HG03139 (cell line): ENCODE measurements around the gene C1orf53.
A peak's percentile ranks its signal among the peaks of the same experiment; 100 is the strongest.
"Not testable (repeated sequence)": the region's sequence is repeated elsewhere in the genome, so short reads cannot be mapped to it uniquely, and the experiment has no call there.

Experiments used
- ATAC-seq: cut with Tn5 transposase; IDR thresholded peaks from one replicate; pipeline ENCODE4 v1.9.1; 2021; ENCODE audit not compliant: unreplicated experiment

Gene C1orf53

GRCh38 chr1:197920414-197921117 is 18.1 kb downstream of the C1orf53 start:
- ATAC-seq: no peak

DNA sequence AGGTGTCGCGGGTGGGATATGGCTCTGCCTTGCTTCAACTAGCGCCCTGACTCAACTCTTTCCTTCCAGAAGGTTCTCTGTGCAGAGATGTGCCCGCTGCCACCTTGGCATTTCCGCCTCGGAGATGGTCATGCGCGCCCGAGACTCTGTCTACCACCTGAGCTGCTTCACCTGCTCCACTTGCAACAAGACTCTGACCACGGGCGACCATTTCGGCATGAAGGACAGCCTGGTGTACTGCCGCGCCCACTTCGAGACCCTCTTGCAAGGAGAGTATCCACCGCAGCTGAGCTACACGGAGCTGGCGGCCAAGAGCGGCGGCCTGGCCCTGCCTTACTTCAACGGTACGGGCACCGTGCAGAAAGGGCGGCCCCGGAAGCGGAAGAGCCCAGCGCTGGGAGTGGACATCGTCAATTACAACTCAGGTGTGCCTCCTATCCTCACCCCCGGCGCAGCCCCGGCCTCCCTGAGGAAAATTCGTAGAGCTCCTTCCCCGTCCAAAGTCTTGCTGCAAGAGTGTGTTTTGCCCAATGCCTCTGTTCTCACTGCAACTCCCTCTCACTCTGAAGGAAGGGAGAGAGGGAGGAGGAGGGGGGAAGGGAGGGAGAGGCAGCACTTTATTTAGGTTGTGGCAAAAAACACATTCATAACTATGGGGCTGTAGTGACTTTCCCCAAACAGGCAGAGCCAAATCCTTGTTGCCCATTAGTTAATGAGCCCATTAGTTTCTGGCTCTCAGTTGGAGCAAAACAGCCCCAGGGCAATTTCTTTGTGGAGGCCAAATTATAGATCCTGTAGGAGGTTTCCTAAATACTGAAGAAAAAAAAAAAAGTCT is 19.0 kb downstream of the C1orf53 start:
- ATAC-seq: no peak

DNA sequence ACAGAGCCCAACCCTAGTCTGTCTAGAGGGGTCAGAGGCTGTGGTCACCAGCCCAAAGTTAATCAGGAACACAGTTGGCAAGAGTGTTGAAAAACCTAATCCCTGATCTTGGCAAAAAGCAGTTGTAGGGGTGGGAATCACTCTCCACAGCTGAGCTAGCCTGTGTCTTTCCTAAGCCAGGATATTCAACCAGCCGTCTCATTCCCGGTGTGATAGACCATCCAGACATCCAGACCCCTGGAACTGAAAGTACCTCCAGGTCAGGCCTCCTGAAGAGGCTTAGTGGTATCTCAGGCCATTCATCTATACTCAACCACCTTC is 19.6 kb downstream of the C1orf53 start:
- ATAC-seq: no peak

GRCh38 chr1:197923038-197923437 is 20.6 kb downstream of the C1orf53 start:
- no peak for ATAC-seq

DNA sequence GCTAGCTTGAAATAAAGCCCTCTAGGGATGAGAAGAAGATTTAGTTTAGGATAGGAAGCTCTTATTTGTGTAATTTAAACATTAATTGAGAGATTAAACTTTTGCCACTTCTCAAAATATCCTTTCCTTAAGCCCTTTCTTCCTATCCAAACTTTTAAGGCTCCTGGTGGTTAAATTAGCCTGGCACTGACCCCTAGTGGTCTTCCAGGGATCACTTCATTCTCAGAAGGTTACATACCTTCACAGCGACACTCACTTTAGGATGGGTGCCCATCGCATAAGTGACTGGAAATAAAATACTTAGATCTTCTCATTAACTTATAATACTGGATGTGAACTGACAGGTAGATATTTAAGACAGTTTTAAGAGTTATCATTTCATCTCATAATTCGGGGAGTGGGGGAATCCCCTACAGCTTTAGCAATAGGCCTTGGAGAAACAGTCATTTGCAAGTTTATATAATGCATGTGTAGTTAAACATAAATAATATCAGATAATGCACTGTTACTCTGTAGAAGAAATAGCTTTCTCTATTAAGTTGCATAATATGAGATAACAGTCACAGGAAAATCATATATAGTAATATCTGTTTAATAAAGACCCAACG is 22.2 kb downstream of the C1orf53 start:
- ATAC-seq: peak; percentile 65

DNA sequence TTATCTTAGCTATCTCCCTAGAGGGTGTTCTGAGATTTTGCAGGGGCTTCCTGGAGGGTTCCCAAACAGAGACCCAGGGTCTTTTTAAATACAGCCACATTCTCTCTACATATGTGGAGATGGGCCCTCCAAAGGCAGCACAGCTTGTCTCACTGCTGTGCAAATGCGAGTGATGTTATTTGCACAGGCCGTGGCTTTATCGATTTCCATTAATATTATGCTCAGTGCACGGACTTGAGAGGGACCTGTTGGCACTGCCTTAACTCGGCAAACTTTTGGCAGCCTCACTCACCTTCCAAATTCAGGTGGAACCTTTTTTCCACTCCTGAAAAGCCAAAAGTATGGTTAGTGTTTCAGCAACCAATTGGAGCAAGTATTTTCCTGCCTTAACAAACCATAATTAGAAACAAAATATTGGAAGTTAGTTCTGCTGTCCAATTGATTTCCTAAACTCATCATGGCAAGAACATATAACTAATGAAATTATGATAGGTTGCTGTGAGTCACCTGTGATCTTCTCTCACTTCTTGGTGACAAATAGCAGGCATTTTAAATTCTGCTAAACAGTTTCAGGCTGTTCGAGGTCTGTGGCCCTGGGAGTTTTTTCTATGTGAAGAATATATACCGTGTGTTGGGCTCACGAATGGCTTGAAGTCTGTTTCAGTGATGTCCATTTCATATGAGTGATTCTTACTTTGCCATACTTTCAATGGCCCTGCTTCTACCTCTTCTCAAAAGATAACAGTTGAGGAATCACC is 25.7 kb downstream of the C1orf53 start:
- ATAC-seq: no peak

DNA sequence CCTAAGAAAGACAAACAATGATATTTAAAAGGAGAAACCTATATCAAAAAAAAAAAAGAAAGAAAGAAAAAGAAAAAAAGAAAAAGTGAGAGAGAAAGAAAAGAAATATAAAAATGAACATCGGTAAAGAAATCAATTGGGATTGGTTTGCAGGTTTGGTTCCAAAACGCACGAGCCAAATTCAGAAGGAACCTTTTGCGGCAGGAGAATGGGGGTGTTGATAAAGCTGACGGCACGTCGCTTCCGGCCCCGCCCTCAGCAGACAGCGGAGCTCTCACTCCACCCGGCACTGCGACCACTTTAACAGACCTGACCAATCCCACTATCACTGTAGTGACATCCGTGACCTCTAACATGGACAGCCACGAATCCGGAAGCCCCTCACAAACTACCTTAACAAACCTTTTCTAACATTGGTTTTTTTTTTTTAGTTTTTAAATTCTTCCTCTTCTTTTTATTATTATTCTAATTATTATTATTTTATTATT is 26.5 kb downstream of the C1orf53 start:
- no peak for ATAC-seq

DNA sequence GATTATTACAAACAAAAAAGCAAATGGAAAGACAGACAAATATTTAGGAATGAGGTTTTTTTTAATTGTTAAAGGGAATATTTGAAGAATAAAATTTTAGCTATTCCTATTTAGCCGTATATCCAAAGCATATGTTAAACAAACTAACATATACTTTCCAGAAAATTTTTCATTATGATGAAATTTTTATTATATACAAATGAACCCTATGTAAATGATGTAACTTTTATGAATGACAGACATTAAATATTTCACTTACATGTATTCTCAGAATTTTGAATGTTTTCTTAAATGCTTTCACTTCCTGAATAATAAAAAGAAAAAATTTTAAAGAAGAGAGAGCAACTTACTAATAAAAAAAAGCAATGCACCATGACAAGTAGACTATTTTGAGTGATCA is 30.6 kb downstream of the C1orf53 start:
- ATAC-seq: no peak

DNA sequence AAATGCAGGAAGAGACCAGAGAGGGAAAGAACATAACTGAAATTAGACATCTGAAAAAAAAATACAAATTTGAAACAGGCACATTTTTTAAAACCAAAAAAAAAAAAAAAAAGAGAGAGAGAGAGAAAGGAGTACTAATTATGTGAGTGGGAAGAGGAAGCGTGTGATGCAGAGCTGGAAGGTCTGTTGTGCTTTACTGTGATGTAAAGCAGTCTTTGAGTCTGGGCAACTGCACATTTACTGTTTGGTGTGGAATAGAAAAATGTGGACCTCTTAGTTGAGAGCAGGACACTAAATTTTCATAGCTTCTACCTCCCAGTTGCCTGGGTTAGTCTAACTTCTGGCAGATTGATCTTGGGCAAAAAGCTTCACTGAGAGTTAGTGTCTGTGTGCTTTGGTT is 31.2 kb downstream of the C1orf53 start:
- no peak for ATAC-seq

GRCh38 chr1:197937381-197937780 is 35.0 kb downstream of the C1orf53 start:
- ATAC-seq: no peak

DNA sequence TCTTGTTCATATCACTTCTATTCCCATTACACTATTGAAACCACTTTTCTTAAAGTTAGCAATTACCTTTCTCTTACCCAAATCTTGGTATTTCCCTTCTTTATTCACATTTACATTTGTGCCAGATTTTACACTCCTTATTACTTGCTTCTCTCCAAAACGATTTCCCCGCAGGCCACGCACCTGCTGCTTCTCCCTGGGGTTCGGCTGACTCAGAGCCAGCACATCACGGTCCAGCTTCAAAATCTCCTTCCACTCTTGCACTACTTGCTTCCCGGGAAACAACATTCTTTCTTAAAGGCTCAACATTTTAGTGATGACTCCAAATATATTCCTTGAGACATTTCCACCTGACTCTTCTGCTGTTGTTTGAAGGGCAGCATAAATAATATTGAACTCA is 35.5 kb downstream of the C1orf53 start:
- no peak for ATAC-seq

DNA sequence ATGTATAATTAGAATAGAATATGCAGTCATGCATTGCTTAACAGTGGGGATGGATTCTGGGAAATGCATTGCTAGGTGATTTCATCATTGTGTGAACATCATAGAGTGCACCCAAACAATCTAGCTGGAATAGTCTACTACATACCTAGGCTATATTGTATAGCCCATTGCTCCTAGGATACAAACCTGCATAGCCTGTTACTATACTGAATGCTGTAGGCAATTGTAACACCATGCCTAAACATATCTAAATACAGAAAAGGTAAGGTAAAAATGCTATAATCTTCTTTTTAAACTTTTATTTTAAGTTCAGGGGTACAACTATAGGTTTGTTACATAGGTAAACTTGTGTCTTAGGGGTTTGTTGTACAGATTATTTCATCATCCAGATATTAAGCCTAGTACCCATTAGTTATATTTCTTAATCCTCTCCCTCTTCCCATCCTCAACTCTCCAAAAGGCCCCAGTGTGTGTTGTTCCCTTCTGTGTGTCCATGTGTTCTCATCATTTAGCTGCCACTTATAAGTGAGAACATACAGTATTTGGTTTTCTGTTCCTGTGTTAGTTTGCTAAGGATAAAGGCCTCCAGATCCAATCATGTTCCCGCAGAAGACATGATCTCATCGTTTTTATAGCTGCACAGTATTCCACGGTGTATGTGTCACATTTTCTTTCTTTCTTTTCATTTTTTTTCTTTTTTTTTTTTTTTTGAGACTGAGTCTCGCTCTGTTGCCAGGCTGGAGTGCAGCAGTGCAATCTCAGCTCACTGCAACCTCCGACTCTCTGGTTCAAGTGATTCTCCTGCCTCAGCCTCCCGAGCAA is 36.9 kb downstream of the C1orf53 start:
- ATAC-seq: not testable (repeated sequence)

GRCh38 chr1:197942042-197942441 is 39.6 kb downstream of the C1orf53 start:
- no peak for ATAC-seq

DNA sequence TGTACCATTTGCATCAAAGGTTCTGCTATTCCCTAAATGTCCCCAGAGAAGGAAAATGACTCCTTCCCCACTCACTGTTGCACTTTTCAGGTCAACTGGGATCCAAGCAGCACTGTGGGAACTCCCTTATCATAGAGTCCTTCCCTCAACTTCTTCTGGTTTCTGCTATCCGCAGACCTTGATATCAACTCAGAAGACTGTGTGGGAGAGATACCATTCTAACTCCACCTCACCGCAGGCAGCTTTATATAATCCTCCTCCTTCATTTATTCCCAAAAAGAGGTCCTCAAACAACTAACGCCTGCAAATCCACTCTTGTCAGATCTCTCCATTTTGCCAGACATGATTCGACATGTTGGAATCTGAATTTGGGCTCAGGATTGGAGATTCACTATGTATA is 42.1 kb downstream of the C1orf53 start:
- ATAC-seq: no peak

GRCh38 chr1:197948926-197949899 is 46.8 kb downstream of the C1orf53 start:
- no peak for ATAC-seq

DNA sequence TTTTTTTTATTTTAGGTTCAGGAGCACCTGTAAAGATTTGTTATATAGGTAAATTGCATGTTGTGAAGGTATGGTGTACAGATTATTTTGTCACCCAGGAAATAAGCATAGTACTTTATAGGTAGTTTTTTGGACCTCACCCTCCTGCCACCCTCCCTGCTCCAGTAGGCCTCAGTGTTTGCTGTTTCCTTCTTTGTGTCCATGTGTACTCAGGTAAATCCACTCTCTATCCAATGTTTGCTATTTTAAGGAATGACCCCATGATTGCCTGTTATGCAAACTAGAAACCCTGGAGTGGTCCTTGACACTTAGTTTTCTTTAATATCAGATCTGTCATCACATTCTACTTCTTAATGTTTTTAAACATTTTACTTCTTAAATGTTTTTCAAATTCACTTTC is 48.7 kb downstream of the C1orf53 start:
- no peak for ATAC-seq

DNA sequence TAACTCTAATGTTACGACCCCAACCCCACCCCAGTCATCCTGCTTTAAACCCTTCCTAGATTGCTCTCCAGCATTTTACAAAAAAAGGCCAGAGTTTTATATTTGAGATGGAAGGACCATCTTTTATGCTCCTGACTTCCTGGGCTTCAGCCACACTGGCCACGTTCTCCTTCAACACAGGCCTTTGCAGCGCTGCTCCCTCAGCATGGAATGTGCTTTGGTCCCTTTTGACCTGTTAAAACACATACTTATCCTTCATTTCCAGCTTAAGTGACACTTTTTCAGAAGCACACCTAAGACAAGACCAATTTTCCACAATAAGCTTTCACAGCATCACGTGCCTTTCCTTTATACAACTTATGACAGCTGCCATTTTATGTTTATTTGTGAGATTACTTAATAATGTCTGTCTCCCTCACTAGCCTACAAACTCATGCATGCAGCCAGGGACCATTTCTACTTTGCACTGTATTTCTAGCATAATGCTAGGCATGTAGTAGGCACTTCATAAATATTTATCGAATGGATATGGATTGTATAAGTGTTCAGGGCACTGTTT is 49.3 kb downstream of the C1orf53 start:
- no peak for ATAC-seq

DNA sequence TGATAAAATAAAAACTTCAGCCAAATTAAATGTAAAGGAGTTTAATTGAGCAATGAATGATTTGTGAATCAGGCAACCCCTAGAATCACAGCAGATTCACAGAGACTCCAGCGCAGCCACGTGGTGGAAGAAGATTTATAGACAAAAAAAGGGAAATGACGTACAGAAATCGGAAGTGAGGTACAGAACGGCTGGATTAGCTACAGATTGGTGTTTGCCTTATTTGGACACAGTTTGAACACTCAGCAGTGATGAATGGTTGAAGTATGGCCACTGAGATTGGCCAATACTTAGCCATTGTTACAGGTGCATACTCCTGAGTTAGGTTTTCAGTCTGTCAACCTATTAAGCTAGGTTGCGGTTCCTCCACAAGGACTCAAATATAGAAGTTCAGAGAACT is 51.0 kb downstream of the C1orf53 start:
- not testable (repeated sequence) for ATAC-seq
